ENCODE results near the gene TBC1D7.

TBC1D7 gene

GRCh38 chr6:13319891-13320564 lies 8.3 kb downstream of the TBC1D7 start:
- no peak for DNase-seq (ENCODE audit: low read depth)

- no peak for DNase-seq (ENCODE audit: low read depth)
Observed at GRCh38 chr6:13318821-13319220, 9.5 kb downstream of the TBC1D7 start.

- no peak for DNase-seq (ENCODE audit: low read depth)
Observed at GRCh38 chr6:13315896-13316295, 12.4 kb downstream of the TBC1D7 start.

GRCh38 chr6:13314806-13315205 lies 13.5 kb downstream of the TBC1D7 start:
- no peak for DNase-seq (ENCODE audit: low read depth)

- no peak for DNase-seq (ENCODE audit: low read depth)
Observed at GRCh38 chr6:13311155-13311554, 17.2 kb downstream of the TBC1D7 start.

- DNase-seq (ENCODE audit: low read depth), result no peak
Observed at GRCh38 chr6:13308332-13308731, 20.0 kb downstream of the TBC1D7 start.

- no peak for DNase-seq (ENCODE audit: low read depth)
Observed at GRCh38 chr6:13307508-13307995, 20.8 kb downstream of the TBC1D7 start.

- no peak for DNase-seq (ENCODE audit: low read depth)
Observed at GRCh38 chr6:13305791-13306190, 22.5 kb downstream of the TBC1D7 start.

GRCh38 chr6:13305288-13305687 lies 23.0 kb downstream of the TBC1D7 start:
- no peak for DNase-seq (ENCODE audit: low read depth)

GRCh38 chr6:13304580-13305260 lies 23.6 kb downstream of the TBC1D7 start:
- DNase-seq (ENCODE audit: low read depth), result no peak

GRCh38 chr6:13304101-13304500 lies 24.2 kb downstream of the TBC1D7 start:
- DNase-seq (ENCODE audit: low read depth), result no peak

- DNase-seq (ENCODE audit: low read depth), result no peak
Observed at GRCh38 chr6:13303668-13304017, 24.7 kb downstream of the TBC1D7 start.

- DNase-seq (ENCODE audit: low read depth), result peak; percentile 21
Observed at GRCh38 chr6:13302751-13303667, 25.3 kb downstream of the TBC1D7 start.

- no peak for DNase-seq (ENCODE audit: low read depth)
Observed at GRCh38 chr6:13302291-13302690, 26.0 kb downstream of the TBC1D7 start.

GRCh38 chr6:13300643-13301590 lies 27.4 kb downstream of the TBC1D7 start:
- no peak for DNase-seq (ENCODE audit: low read depth)

- no peak for DNase-seq (ENCODE audit: low read depth)
Observed at GRCh38 chr6:13299918-13300317, 28.4 kb downstream of the TBC1D7 start.

- no peak for DNase-seq (ENCODE audit: low read depth)
Observed at GRCh38 chr6:13299403-13299821, 28.9 kb downstream of the TBC1D7 start.

- DNase-seq (ENCODE audit: low read depth), result no peak
Observed at GRCh38 chr6:13298446-13298845, 29.9 kb downstream of the TBC1D7 start.

- DNase-seq (ENCODE audit: low read depth), result no peak
Observed at GRCh38 chr6:13297391-13297790, 30.9 kb downstream of the TBC1D7 start.

- DNase-seq (ENCODE audit: low read depth), result no peak
Observed at GRCh38 chr6:13296536-13296997, 31.8 kb downstream of the TBC1D7 start.

GRCh38 chr6:13295576-13295975 lies 32.8 kb downstream of the TBC1D7 start:
- DNase-seq (ENCODE audit: low read depth), result no peak
